ENCODE results near the gene TSPAN14. TPM values are rescaled to one million over a fixed set of nuclear protein-coding genes. Genes with fewer than 3 reads are reported as not detected.
"Not testable (repeated sequence)": the region's sequence is repeated elsewhere in the genome, so short reads cannot be mapped to it uniquely, and the experiment has no call there.

The TSPAN14 gene
- total RNA-seq, 1 donor from 2014 or later: 111 TPM

- H3K4me1 Mint-ChIP-seq (ENCODE audit: unreplicated experiment): peaks cover 5% of the 10 kb centered on the region
- TF ChIP-seq CTCF (conservative IDR thresholded peaks at IDR 0.05): no peak
- H3K9me3 Mint-ChIP-seq: no peaks in the 10 kb centered on the region
- H3K36me3 Mint-ChIP-seq: no peaks in the 10 kb centered on the region
- no peak for DNase-seq (ENCODE audit: extremely low spot score, unreplicated experiment)
- no peaks in the 10 kb centered on the region for H3K27me3 Mint-ChIP-seq
- H3K4me3 Mint-ChIP-seq: no peak overlapping the region
- H3K27ac Mint-ChIP-seq: peak overlapping the region; percentile 51
Observed at GRCh38 chr10:80528901-80529300, 74.8 kb downstream of the TSPAN14 start.

GRCh38 chr10:80529604-80530003 lies 75.5 kb downstream of the TSPAN14 start:
- no peak for DNase-seq (ENCODE audit: extremely low spot score, unreplicated experiment)
- Mint-ChIP-seq H3K36me3 (no peaks in the 10 kb centered on the region), H3K27ac (no peak overlapping the region), H3K9me3 (no peaks in the 10 kb centered on the region), H3K4me3 (no peak overlapping the region), H3K4me1 (ENCODE audit: unreplicated experiment) (peaks cover 5% of the 10 kb centered on the region), H3K27me3 (no peaks in the 10 kb centered on the region)
- no peak for TF ChIP-seq CTCF (conservative IDR thresholded peaks at IDR 0.05)

- Mint-ChIP-seq H3K27ac (no peak overlapping the region), H3K27me3 (no peaks in the 10 kb centered on the region), H3K36me3 (no peaks in the 10 kb centered on the region), H3K4me1 (ENCODE audit: unreplicated experiment) (peaks cover 5% of the 10 kb centered on the region), H3K9me3 (no peaks in the 10 kb centered on the region), H3K4me3 (no peak overlapping the region)
- no peak for DNase-seq (ENCODE audit: extremely low spot score, unreplicated experiment)
- TF ChIP-seq CTCF (conservative IDR thresholded peaks at IDR 0.05): no peak
Observed at GRCh38 chr10:80530251-80530650, 76.1 kb downstream of the TSPAN14 start.

- H3K27me3 Mint-ChIP-seq: no peaks in the 10 kb centered on the region
- H3K4me1 Mint-ChIP-seq (ENCODE audit: unreplicated experiment): peaks cover 3% of the 10 kb centered on the region
- DNase-seq (ENCODE audit: extremely low spot score, unreplicated experiment): no peak
- H3K36me3 Mint-ChIP-seq: peaks cover 3% of the 10 kb centered on the region
- TF ChIP-seq CTCF (conservative IDR thresholded peaks at IDR 0.05): no peak
- no peaks in the 10 kb centered on the region for H3K9me3 Mint-ChIP-seq
- no peak overlapping the region for H3K4me3 Mint-ChIP-seq
- H3K27ac Mint-ChIP-seq: no peak overlapping the region
Observed at GRCh38 chr10:80530816-80531215, 76.7 kb downstream of the TSPAN14 start.

- no peak for DNase-seq (ENCODE audit: extremely low spot score, unreplicated experiment)
- H3K4me3 Mint-ChIP-seq: no peak overlapping the region
- peaks cover 3% of the 10 kb centered on the region for H3K36me3 Mint-ChIP-seq
- H3K9me3 Mint-ChIP-seq: no peaks in the 10 kb centered on the region
- peaks cover 8% of the 10 kb centered on the region for H3K4me1 Mint-ChIP-seq (ENCODE audit: unreplicated experiment)
- H3K27me3 Mint-ChIP-seq: no peaks in the 10 kb centered on the region
- no peak for TF ChIP-seq CTCF (conservative IDR thresholded peaks at IDR 0.05)
- H3K27ac Mint-ChIP-seq: no peak overlapping the region
Observed at GRCh38 chr10:80532571-80532970, 78.5 kb downstream of the TSPAN14 start.

GRCh38 chr10:80534059-80534458 lies 79.9 kb downstream of the TSPAN14 start:
- not testable (repeated sequence) for H3K36me3 Mint-ChIP-seq; H3K27ac Mint-ChIP-seq; DNase-seq (ENCODE audit: extremely low spot score, unreplicated experiment); H3K4me3 Mint-ChIP-seq; H3K4me1 Mint-ChIP-seq (ENCODE audit: unreplicated experiment); H3K27me3 Mint-ChIP-seq; H3K9me3 Mint-ChIP-seq

- H3K4me3 Mint-ChIP-seq; H3K36me3 Mint-ChIP-seq; H3K27ac Mint-ChIP-seq; H3K9me3 Mint-ChIP-seq; H3K27me3 Mint-ChIP-seq; H3K4me1 Mint-ChIP-seq (ENCODE audit: unreplicated experiment); DNase-seq (ENCODE audit: extremely low spot score, unreplicated experiment): not testable (repeated sequence)
Observed at GRCh38 chr10:80534646-80535045, 80.5 kb downstream of the TSPAN14 start.

Measured in type B pancreatic cell (in vitro differentiated cells).